Panc1 (cell line): ENCODE data around the gene POLN.

Experiments used
- CTCF ChIP-seq: fragments of 450-650 bp; IDR thresholded peaks from 2 replicates; pipeline ENCODE4 v1.5.1; 2017; ENCODE audit warnings: mild to moderate bottlenecking
- POLR2AphosphoS5 ChIP-seq: IDR thresholded peaks from 2 replicates; pipeline ENCODE4 v1.6.1; 2012; ENCODE audit warnings: mild to moderate bottlenecking, low read depth, low read length, moderate library complexity
- REST ChIP-seq, 2 experiments: IDR thresholded peaks; 2 replicates each; pipeline ENCODE4 v1.6.1; 2011 to 2012; ENCODE audit warnings: low read depth in 2 of 2, control low read depth in 1 of 2, low read length in 1 of 2, mild to moderate bottlenecking in 1 of 2, moderate library complexity in 1 of 2; ENCODE audit not compliant: insufficient read depth in 1 of 2
- SIN3A ChIP-seq: IDR thresholded peaks from 2 replicates; pipeline ENCODE4 v1.6.1; 2012; ENCODE audit warnings: low read depth, mild to moderate bottlenecking, low read length, moderate library complexity, borderline replicate concordance; ENCODE audit not compliant: insufficient read depth
- TCF7L2 ChIP-seq: IDR thresholded peaks from 2 replicates; pipeline ENCODE4 v1.6.1; 2011; ENCODE audit warnings: mild to moderate bottlenecking, low read depth, low read length, inconsistent platforms

GRCh38 chr4:2253160-2254084 is 11.5 kb upstream of the POLN start:
- TF ChIP-seq CTCF: no peak
- TF ChIP-seq REST (IDR thresholded peaks at IDR 0.05; ENCODE audit: insufficient read depth in 1 of 2, low read depth in 2 of 2, low read length in 1 of 2): no peak
- TF ChIP-seq POLR2AphosphoS5: no peak
- no peak for TF ChIP-seq TCF7L2
- no peak for TF ChIP-seq SIN3A
